ENCODE data around the gene DDX51. TPM values are rescaled to one million over a fixed set of nuclear protein-coding genes. Genes with fewer than 3 reads are reported as not detected.

Gene DDX51
- total RNA-seq, 2 donors from 2014 or later, result 9.4 to 22.9 TPM

- H3K4me1 ChIP-seq, result no peaks in the 10 kb centered on the region
- DNase-seq, result no peak
- H3K27me3 ChIP-seq, result no peaks in the 10 kb centered on the region
- no peak for TF ChIP-seq CTCF (IDR thresholded peaks at IDR 0.05)
- intact Hi-C loops (cut with DNase I), result no loop called here
- H3K9ac ChIP-seq (ENCODE audit: low read depth in 2 of 2, low read length in 2 of 2), result no peak overlapping the region
- no peak overlapping the region for H3K4me3 ChIP-seq
- no peak overlapping the region for H3K27ac ChIP-seq
- H3K9me3 ChIP-seq, result no peaks in the 10 kb centered on the region
- no peaks in the 10 kb centered on the region for H3K36me3 ChIP-seq
These were observed 32.3 kb upstream of the DDX51 start for GRCh38 chr12:132176385-132176919.

DNA sequence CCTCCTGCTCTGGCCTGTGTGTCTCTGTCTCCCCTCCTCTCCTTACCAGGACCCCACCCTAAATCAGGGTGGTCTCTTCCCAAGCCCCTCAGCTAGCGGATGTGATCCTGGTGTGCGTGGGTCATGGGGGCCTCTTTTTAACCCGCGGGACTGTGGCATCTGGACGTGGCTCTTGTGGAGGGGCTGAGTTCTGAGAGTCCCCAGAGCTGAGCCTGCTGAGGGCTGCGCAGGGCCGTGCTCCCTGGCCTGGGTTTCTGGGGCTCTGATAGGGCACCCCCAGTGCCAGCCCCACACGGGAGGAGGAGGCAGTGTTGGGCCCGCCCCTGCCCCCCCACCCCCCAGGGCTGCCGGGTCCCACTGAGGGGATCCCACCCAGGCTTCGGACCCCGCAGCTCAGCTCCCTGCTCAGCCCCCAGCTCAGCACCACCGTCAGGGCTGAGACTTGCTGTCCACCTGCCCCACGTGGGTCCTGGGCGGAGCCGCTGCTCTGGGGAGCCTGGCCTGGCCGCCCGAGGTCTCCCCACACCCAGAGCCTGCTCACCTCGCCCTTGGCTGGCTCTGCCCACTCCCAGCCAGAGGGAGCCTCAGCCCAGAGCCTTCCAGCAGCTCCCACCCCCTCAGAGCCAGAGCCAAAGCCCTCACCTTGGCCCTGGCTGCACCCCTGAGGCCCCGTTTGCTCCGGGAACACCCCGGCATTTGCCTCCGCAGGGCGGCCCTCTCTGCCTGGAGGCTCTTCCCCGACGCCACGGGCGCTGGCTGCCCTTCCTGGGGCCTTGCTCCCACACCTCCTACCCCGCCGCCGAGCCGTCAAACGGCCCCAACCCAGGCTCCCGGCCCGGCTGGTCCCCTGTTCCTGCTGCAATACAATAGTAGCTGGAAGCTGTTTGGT, 31.6 kb upstream of the DDX51 start:
- intact Hi-C loops (cut with DNase I), result no loop called here
- Histone ChIP-seq H3K4me1 (no peaks in the 10 kb centered on the region), H3K9me3 (no peaks in the 10 kb centered on the region), H3K36me3 (no peaks in the 10 kb centered on the region), H3K27ac (no peak overlapping the region), H3K27me3 (no peaks in the 10 kb centered on the region), H3K9ac (ENCODE audit: low read depth in 2 of 2, low read length in 2 of 2) (no peak overlapping the region), H3K4me3 (no peak overlapping the region)
- no peak for DNase-seq
- no peak for TF ChIP-seq CTCF (IDR thresholded peaks at IDR 0.05)

DNA sequence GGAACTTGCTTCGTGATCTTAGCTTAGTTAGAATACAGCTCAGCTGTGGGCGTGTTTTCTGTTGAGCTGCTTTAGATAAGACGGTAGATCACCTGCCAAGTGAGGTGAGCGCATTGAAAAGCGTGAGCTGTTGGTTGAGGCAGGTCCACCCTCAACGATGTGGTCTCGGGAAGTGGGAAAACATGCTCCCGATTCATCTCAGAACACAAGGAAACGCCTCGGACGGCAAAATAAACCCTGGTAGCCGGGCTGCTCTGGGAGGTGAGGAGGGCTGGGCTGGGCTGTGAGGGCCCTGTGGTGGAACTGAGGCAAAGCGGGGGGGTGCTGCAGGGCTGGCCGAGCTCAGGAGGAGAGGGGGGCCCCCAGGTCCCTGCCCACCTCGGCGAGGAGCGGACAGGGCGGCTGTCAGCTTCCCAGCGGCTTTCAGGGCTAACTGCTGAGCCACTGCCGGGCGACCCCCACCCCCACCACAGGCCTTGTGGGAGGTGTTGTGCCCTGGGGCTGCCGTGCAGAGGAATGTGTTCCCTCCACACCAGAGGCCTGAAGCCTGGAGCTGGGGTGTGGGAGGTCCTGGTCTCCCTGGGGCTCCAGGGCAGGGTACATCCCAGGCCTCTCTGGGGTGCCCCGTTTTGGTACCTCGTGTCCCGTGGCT, 30.8 kb upstream of the DDX51 start:
- H3K9ac ChIP-seq (ENCODE audit: low read depth in 2 of 2, low read length in 2 of 2), result no peak overlapping the region
- H3K9me3 ChIP-seq, result no peaks in the 10 kb centered on the region
- H3K36me3 ChIP-seq, result no peaks in the 10 kb centered on the region
- no peaks in the 10 kb centered on the region for H3K4me1 ChIP-seq
- no peak for TF ChIP-seq CTCF (IDR thresholded peaks at IDR 0.05)
- DNase-seq, result no peak
- no peaks in the 10 kb centered on the region for H3K27me3 ChIP-seq
- intact Hi-C loops (cut with DNase I), result no loop called here
- H3K4me3 ChIP-seq, result no peak overlapping the region
- H3K27ac ChIP-seq, result no peak overlapping the region

DNA sequence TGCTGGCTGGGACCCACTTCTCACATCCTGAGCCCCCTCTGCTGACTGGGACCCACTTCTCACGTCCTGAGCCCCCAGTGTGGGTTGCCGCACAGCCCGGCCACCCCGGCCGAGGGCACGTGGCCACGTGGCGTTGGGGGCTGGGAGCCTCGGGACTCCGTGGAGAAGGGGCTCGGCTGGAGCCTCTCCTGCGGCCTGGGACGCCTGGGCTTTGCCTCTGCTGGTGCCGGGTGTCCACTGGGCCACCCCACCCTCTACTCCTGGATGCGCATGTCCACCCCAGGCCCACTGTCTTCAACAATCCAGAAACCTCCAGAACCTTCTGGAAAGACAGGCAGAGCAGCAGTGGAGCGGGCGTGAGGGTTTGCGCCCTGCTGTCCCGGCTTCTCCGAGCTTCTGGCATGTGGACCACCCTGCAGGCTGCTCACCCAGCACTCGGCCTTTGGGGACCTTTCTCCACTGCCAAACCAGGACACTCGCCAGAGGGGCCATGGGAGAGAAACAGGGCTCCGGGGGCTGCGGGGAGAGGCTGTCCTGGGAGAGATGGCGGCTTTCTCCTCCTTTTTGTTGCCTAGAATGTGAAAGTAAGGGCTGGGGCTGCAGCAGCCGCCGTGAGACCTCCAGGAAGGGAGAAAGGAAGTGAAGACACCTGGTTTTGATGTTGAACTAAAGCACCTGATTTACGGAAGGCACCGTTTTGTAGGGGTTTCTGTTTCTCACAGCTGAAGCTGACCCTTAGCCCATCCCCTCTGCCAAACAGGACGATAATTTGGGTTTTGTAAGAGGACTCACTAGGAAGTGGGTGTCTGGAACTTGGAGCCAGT, 30.1 kb upstream of the DDX51 start:
- intact Hi-C loops (cut with DNase I), result no loop called here
- no peak for TF ChIP-seq CTCF (IDR thresholded peaks at IDR 0.05)
- no peak overlapping the region for H3K27ac ChIP-seq
- H3K4me1 ChIP-seq, result no peaks in the 10 kb centered on the region
- H3K36me3 ChIP-seq, result no peaks in the 10 kb centered on the region
- H3K9me3 ChIP-seq, result no peaks in the 10 kb centered on the region
- H3K4me3 ChIP-seq, result no peak overlapping the region
- H3K9ac ChIP-seq (ENCODE audit: low read depth in 2 of 2, low read length in 2 of 2), result no peak overlapping the region
- H3K27me3 ChIP-seq, result no peaks in the 10 kb centered on the region
- no peak for DNase-seq

All from colonic mucosa (tissue), 4 donors.